Stomach (tissue), 9 donors: Measurements from ENCODE around the gene ATXN7L1. TPM values are rescaled to one million over a fixed set of nuclear protein-coding genes. Genes with fewer than 3 reads are reported as not detected.
A peak's percentile ranks its signal among the peaks of the same experiment; 100 is the strongest.

Experiments
- DNase-seq, 2 donors: peaks; one replicate each; pipeline versions ENCODE4 v3.0.0 to v3.0.0-alpha.2; 2013 to 2019
- H3K27ac ChIP-seq, 5 donors: fragments of 200-600 bp in 4 of 5; sonication (generic) in 4 of 5; one replicate each; pipeline ENCODE4 v1.5.1; 2013 to 2019; ENCODE audit warnings: mild to moderate bottlenecking in 1 of 5, moderate library complexity in 1 of 5
- H3K27me3 ChIP-seq, 3 donors: fragments of 200-600 bp; sonication (generic); one replicate each; pipeline ENCODE4 v1.5.1; 2017 to 2019; ENCODE audit warnings: mixed run types in 1 of 3
- H3K36me3 ChIP-seq, 4 donors: fragments of 200-600 bp; sonication (generic); 1 replicate in 3 of 4; 2 replicates in 1 of 4; pipeline ENCODE4 v1.5.1; 2016 to 2019
- H3K4me1 ChIP-seq, 4 donors: fragments of 200-600 bp; sonication (generic); one replicate each; pipeline ENCODE4 v1.5.1; 2016 to 2019
- H3K4me3 ChIP-seq, 4 donors: fragments of 200-600 bp; sonication (generic) in 3 of 4; one replicate each; pipeline ENCODE4 v1.5.1; 2016 to 2019; ENCODE audit warnings: mild to moderate bottlenecking in 1 of 4
- H3K9me3 ChIP-seq, 4 donors: fragments of 200-600 bp; sonication (generic); one replicate each; pipeline ENCODE4 v1.5.1; 2016 to 2019
- CTCF ChIP-seq, 7 experiments: fragments of 450-650 bp in 4 of 7; fragments of 200-600 bp in 3 of 7; sonication (generic) in 3 of 7; IDR thresholded peaks; one replicate each; pipeline ENCODE4 v1.5.1; 2016 to 2019; ENCODE audit warnings: antibody characterized with exemption in 7 of 7, control low read depth in 2 of 7, mild to moderate bottlenecking in 1 of 7
- EP300 ChIP-seq: sonication (generic); formaldehyde crosslinking; IDR thresholded peaks from one replicate; pipeline ENCODE4 v1.6.1; 2017; ENCODE audit warnings: antibody characterized with exemption
- POLR2A ChIP-seq, 4 donors: fragments of 450-650 bp; IDR thresholded peaks; one replicate each; pipeline ENCODE4 v1.6.1; 2016; ENCODE audit warnings: antibody characterized with exemption in 4 of 4, control low read depth in 2 of 4, mild to moderate bottlenecking in 1 of 4, moderate library complexity in 1 of 4
- POLR2AphosphoS5 ChIP-seq, 3 donors: sonication (generic); formaldehyde crosslinking; IDR thresholded peaks; one replicate each; pipeline ENCODE4 v1.6.1; 2016; ENCODE audit warnings: antibody characterized with exemption in 3 of 3
- WGBS, 5 donors: extraction: QIAGEN DNeasy Blood & Tissue Kit in 3 of 5; methylation state at CpG; one replicate each; pipeline versions ENCODE4 v1.1.5 to v1.1.7; 2013 to 2018; 5-methylcytosine and 5-hydroxymethylcytosine counted together
- intact Hi-C: fragments of 100-400 bp; cut with DNase I; formaldehyde crosslinking; loops from one replicate; pipeline ENCODE4 v1.15.1; 2023; ENCODE audit warnings: low total_unique reads
- polyA plus RNA-seq, 3 donors: library from polyadenylated mRNA; stranded (reverse); fragments of 200-250 nt; gene quantifications; one replicate each; pipeline ENCODE4 v1.2.3, GENCODE V29; 2013
- total RNA-seq, 5 donors: library from RNA; depleted of rRNA; stranded (reverse); fragments of >200 nt; gene quantifications; one replicate each; pipeline versions ENCODE4 v1.1.0 to v1.2.3, GENCODE V29; 2014 to 2016
- donor health status: healthy with polysubstance abuse.
- donor health status: Bipolar disorder and iron deficiency.
- donor health status: healthy.

Gene ATXN7L1
- total and polyA plus RNA-seq, 8 donors = 3.8 to 92.2 (median 8.8) TPM

DNA sequence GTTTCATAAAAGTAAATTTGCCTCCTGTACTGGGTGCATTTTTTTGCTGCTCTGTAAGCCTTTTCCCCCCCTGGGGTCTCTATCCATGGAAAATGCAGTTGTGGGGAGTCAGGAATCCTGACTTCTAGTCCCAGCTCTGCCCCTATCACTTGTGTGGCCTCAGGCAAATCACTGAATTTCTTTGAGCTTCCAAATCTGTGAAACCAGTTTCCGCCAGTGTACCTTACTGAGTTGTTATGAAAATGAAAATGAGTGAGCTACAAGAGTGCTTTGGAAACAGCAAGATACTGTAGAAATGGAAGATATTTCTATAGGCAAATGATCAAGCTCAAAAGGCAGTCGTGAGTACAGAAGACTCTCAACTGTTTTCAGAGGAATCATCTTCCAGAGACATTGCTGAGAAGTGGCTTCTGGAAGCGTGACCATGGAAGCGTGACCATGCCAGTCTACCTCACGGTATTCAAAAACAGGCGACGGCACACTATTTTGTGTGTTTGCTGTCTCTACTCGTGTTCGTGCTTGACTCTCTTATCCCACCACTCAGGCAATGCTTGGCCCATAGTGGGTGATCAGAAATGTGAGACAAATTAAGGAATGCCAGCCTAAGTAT lies 107.4 kb downstream of the ATXN7L1 start:
- no peak for TF ChIP-seq EP300
- no peak for TF ChIP-seq POLR2AphosphoS5 (IDR thresholded peaks at IDR 0.05)
- TF ChIP-seq POLR2A (IDR thresholded peaks at IDR 0.05) = no peak
- no peak for TF ChIP-seq CTCF (IDR thresholded peaks at IDR 0.05)
- intact Hi-C loops = no loop called here

DNA sequence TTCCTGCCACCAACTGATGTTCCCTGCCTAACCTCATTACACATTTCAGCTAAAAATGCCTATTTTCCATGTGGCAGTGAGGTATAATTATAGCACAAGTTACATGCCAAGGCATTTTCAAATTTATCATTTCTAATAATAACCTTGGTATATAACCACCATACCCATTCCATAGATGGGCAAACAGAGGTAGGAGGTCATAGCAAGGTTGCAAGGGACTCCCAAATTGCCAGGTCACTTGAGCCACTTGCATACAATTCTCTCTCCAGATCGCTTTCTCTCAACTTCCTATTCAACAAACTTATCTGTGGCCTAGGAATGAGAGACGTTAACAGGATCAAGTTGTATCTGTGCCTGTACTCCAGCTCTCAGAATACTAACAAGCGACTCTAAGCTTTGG lies 108.3 kb downstream of the ATXN7L1 start:
- Histone ChIP-seq H3K4me1 (peaks cover 0 to 7% (median 0%) of the 10 kb centered on the region in 4 donors), H3K36me3 (no peaks in the 10 kb centered on the region), H3K27me3 (no peaks in the 10 kb centered on the region), H3K4me3 (no peak overlapping the region), H3K9me3 (no peaks in the 10 kb centered on the region), H3K27ac (no peak overlapping the region)
- TF ChIP-seq EP300 = no peak
- no peak for TF ChIP-seq CTCF (IDR thresholded peaks at IDR 0.05)
- no peak for TF ChIP-seq POLR2A (IDR thresholded peaks at IDR 0.05)
- no peak for TF ChIP-seq POLR2AphosphoS5 (IDR thresholded peaks at IDR 0.05)
- intact Hi-C loops = no loop called here
- WGBS, 5 donors = 80 to 92% (median 87%) methylated on average over 3 of the region's 3 CpGs
- no peak for DNase-seq

More for the DNA sequence above, 107.4 kb downstream of the ATXN7L1 start:
- Histone ChIP-seq H3K27me3 (no peaks in the 10 kb centered on the region), H3K4me1 (peaks cover 0 to 7% (median 0%) of the 10 kb centered on the region in 4 donors), H3K4me3 (no peak overlapping the region), H3K9me3 (no peaks in the 10 kb centered on the region), H3K27ac (no peak overlapping the region), H3K36me3 (no peaks in the 10 kb centered on the region)
- 92 to 97% (median 94%) methylated on average over 9 of the region's 9 CpGs for WGBS, 5 donors
- DNase-seq = no peak

- Histone ChIP-seq H3K27ac (no peak overlapping the region), H3K4me1 (peaks cover 0 to 7% (median 0%) of the 10 kb centered on the region in 4 donors), H3K27me3 (no peaks in the 10 kb centered on the region), H3K36me3 (no peaks in the 10 kb centered on the region), H3K9me3 (no peaks in the 10 kb centered on the region), H3K4me3 (no peak overlapping the region)
- peak in 1 of 2 donors; percentile 30 for DNase-seq
- intact Hi-C loops = no loop called here
- 78 to 90% (median 89%) methylated on average over 14 of the region's 14 CpGs for WGBS, 5 donors
- TF ChIP-seq POLR2AphosphoS5 (IDR thresholded peaks at IDR 0.05) = no peak
- TF ChIP-seq POLR2A (IDR thresholded peaks at IDR 0.05) = no peak
- TF ChIP-seq CTCF (IDR thresholded peaks at IDR 0.05) = no peak
- TF ChIP-seq EP300 = no peak
Measured at GRCh38 chr7:105766421-105767073, 109.9 kb downstream of the ATXN7L1 start.

- WGBS, 5 donors = 84 to 97% (median 95%) methylated on average over 4 of the region's 4 CpGs
- TF ChIP-seq POLR2AphosphoS5 (IDR thresholded peaks at IDR 0.05) (no peak), POLR2A (IDR thresholded peaks at IDR 0.05) (no peak), EP300 (no peak), CTCF (IDR thresholded peaks at IDR 0.05) (no peak)
- DNase-seq = no peak
Measured at GRCh38 chr7:105765846-105766245, 110.6 kb downstream of the ATXN7L1 start.

More at GRCh38 chr7:105765846-105766245, 110.6 kb downstream of the ATXN7L1 start:
- H3K4me3 ChIP-seq = no peak overlapping the region
- no peaks in the 10 kb centered on the region for H3K9me3 ChIP-seq
- intact Hi-C loops = no loop called here
- peaks cover 0 to 4% (median 2%) of the 10 kb centered on the region in 4 donors for H3K36me3 ChIP-seq
- H3K4me1 ChIP-seq = peaks cover 0 to 11% (median 0%) of the 10 kb centered on the region in 4 donors
- H3K27ac ChIP-seq = no peak overlapping the region
- H3K27me3 ChIP-seq = no peaks in the 10 kb centered on the region
